Endothelial cell of umbilical vein (primary cell): ENCODE results near the gene PTCD3. TPM values are rescaled to one million over a fixed set of nuclear protein-coding genes. Genes with fewer than 3 reads are reported as not detected.

Experiments used
- Bru-seq: library from RNA; stranded (reverse); fragments of 400-500 nt; gene quantifications from one replicate; lab custom pipeline; 2021; lab: Mats Ljungman, UMichigan
- BruChase-seq, 2 experiments: library from RNA; stranded (reverse); fragments of 400-500 nt; gene quantifications; one replicate each; lab custom pipeline; 2021; lab: Mats Ljungman, UMichigan
- BruUV-seq: library from RNA; stranded (reverse); fragments of 400-500 nt; replicated peaks from 2 replicates; lab custom pipeline; 2021; lab: Mats Ljungman, UMichigan
- CTCF ChIA-PET: fragments of 300-600, 350-600 bp; sonication (Branson Sonifier 250); formaldehyde crosslinking; loops from one replicate; lab custom pipeline; 2021; ENCODE audit warnings: antibody characterized with exemption, inconsistent platforms; lab: Charles Lee
- POLR2A ChIA-PET: fragments of 300-600, 350-600 bp; sonication (Branson Sonifier 250); formaldehyde crosslinking; loops from one replicate; lab custom pipeline; 2021; ENCODE audit warnings: antibody characterized with exemption, inconsistent platforms; lab: Charles Lee
- DNase-seq: peaks from one replicate; pipeline ENCODE4 v3.0.0-alpha.2; 2011; ENCODE audit warnings: low read depth, low spot score
- FAIRE-seq: peaks from 2 replicates; lab custom pipeline; 2011; peaks lifted over from hg19 to GRCh38; lab: Jason Lieb, UNC
- H2AFZ ChIP-seq: 2 replicates; pipeline ENCODE4 v1.6.0; 2012; ENCODE audit warnings: low read depth, low read length, control low read depth, inconsistent platforms
- H3K27ac ChIP-seq: 2 replicates; pipeline ENCODE4 v1.5.1; 2011; ENCODE audit warnings: low read depth, mild to moderate bottlenecking, control low read depth, low read length, moderate library complexity; ENCODE audit not compliant: insufficient read depth
- H3K27me3 ChIP-seq, 2 experiments: 2 replicates each; pipeline versions ENCODE4 v1.6.0 to v1.6.1; 2011; ENCODE audit warnings: low read length in 2 of 2, mixed read lengths in 1 of 2; ENCODE audit not compliant: control insufficient read depth in 2 of 2, insufficient read depth in 2 of 2
- H3K36me3 ChIP-seq, 2 experiments: 2 replicates in 1 of 2; 3 replicates in 1 of 2; pipeline ENCODE4 v1.5.1; 2011; ENCODE audit warnings: low read length in 2 of 2, mild to moderate bottlenecking in 1 of 2, moderate library complexity in 1 of 2; ENCODE audit not compliant: control insufficient read depth in 2 of 2, insufficient read depth in 2 of 2; ENCODE audit errors: extremely low read depth in 1 of 2
- H3K4me1 ChIP-seq: 3 replicates; pipeline ENCODE4 v1.5.1; 2011; ENCODE audit warnings: mild to moderate bottlenecking, low read length; ENCODE audit not compliant: control insufficient read depth, insufficient read depth; ENCODE audit errors: extremely low read depth
- H3K4me2 ChIP-seq: 2 replicates; pipeline ENCODE4 v1.6.1; 2011; ENCODE audit warnings: low read length, control low read depth, mixed read lengths; ENCODE audit not compliant: insufficient read depth
- H3K4me3 ChIP-seq, 3 experiments: fragments of 200-600 bp in 1 of 3; sonication (generic), shearing (Covaris generic) in 1 of 3; replicated peaks in 1 of 3; 2 replicates each; pipeline ENCODE4 v1.5.1; 2011 to 2016; ENCODE audit warnings: control low read depth in 3 of 3, low read length in 3 of 3, mild to moderate bottlenecking in 2 of 3, inconsistent platforms in 1 of 3, low read depth in 1 of 3, moderate library complexity in 1 of 3; ENCODE audit not compliant: insufficient read depth in 1 of 3
- H3K79me2 ChIP-seq: 2 replicates; pipeline ENCODE4 v1.6.0; 2012; ENCODE audit warnings: low read length, inconsistent platforms; ENCODE audit not compliant: control insufficient read depth, insufficient read depth
- H3K9ac ChIP-seq: replicated peaks from 2 replicates; pipeline ENCODE3; 2011; ENCODE audit warnings: low read length, control low read depth; ENCODE audit not compliant: insufficient read depth; ENCODE audit errors: extremely low read depth
- H3K9me1 ChIP-seq: replicated peaks from 3 replicates; pipeline ENCODE4 v1.6.0; 2011; ENCODE audit warnings: mild to moderate bottlenecking, low read length; ENCODE audit not compliant: control insufficient read depth, insufficient read depth; ENCODE audit errors: extremely low read depth
- H3K9me3 ChIP-seq: replicated peaks from 2 replicates; pipeline ENCODE4 v1.5.1; 2012; ENCODE audit warnings: low read length, inconsistent platforms; ENCODE audit not compliant: control insufficient read depth, insufficient read depth
- H4K20me1 ChIP-seq: replicated peaks from 2 replicates; pipeline ENCODE3; 2011; ENCODE audit warnings: mild to moderate bottlenecking, low read length; ENCODE audit not compliant: control insufficient read depth, insufficient read depth; ENCODE audit errors: extremely low read depth
- CTCF ChIP-seq, 2 donors: IDR thresholded peaks; 1 replicate in 1 of 2; 2 replicates in 1 of 2; pipeline ENCODE4 v1.5.1; 2011; ENCODE audit warnings: low read length in 2 of 2, mild to moderate bottlenecking in 2 of 2, moderate library complexity in 2 of 2, control low read depth in 1 of 2, inconsistent platforms in 1 of 2, low read depth in 1 of 2; ENCODE audit not compliant: insufficient read depth in 1 of 2; ENCODE audit errors: extremely low read depth in 1 of 2
- EZH2 ChIP-seq: IDR thresholded peaks from 2 replicates; pipeline ENCODE4 v1.6.1; 2012; ENCODE audit warnings: borderline replicate concordance, low read depth, mild to moderate bottlenecking, moderate library complexity, low read length, inconsistent platforms; ENCODE audit not compliant: severe bottlenecking
- FOS ChIP-seq: IDR thresholded peaks from 2 replicates; pipeline ENCODE4 v1.6.1; 2011; ENCODE audit warnings: mild to moderate bottlenecking, low read length, moderate library complexity, borderline replicate concordance; ENCODE audit not compliant: insufficient read depth
- GATA2 ChIP-seq: IDR thresholded peaks from 2 replicates; pipeline ENCODE4 v1.7.0; 2011; ENCODE audit warnings: low read depth, mild to moderate bottlenecking, moderate library complexity, mixed read lengths, low read length; ENCODE audit not compliant: insufficient read length, insufficient read depth
- JUN ChIP-seq: IDR thresholded peaks from 2 replicates; pipeline ENCODE4 v1.6.1; 2011; ENCODE audit warnings: borderline replicate concordance, low read depth; ENCODE audit not compliant: insufficient read length, insufficient read depth
- MAX ChIP-seq: IDR thresholded peaks from 2 replicates; pipeline ENCODE4 v1.6.1; 2011; ENCODE audit not compliant: insufficient read depth, insufficient read length
- MYC ChIP-seq: IDR thresholded peaks from one replicate; pipeline ENCODE4 v1.6.1; 2011; ENCODE audit warnings: mild to moderate bottlenecking, low read depth, low read length
- POLR2A ChIP-seq: IDR thresholded peaks from 2 replicates; pipeline ENCODE4 v1.6.1; 2012; ENCODE audit warnings: low read depth, mild to moderate bottlenecking, control low read depth, low read length
- POLR2AphosphoS5 ChIP-seq: IDR thresholded peaks from 2 replicates; pipeline ENCODE4 v1.6.1; 2012; ENCODE audit warnings: low read depth, mild to moderate bottlenecking, control low read depth, low read length, moderate library complexity; ENCODE audit not compliant: insufficient read depth
- dilution Hi-C: fragments of 300-500 bp; cut with MboI; formaldehyde crosslinking; loops from one replicate; pipeline ENCODE4 v1.15.0; 2019; ENCODE audit warnings: low sequenced_read_pairs; ENCODE audit not compliant: extremely low pct_ligation_motif_present
- intact Hi-C: fragments of 100-400 bp; cut with micrococcal nuclease; formaldehyde crosslinking; loops from one replicate; pipeline ENCODE4 v1.10.0; 2022
- long read RNA-seq: library from polyadenylated mRNA; stranded (forward); transcript quantifications from one replicate; pipeline ENCODE4 v2.0.0, GENCODE V29; 2021
- polyA minus RNA-seq, 3 experiments: library from RNA; depleted of rRNA, polyadenylated mRNA; stranded (reverse); fragments of >200 nt; gene quantifications; 1 replicate in 1 of 3; 2 replicates in 2 of 3; pipeline ENCODE4 v1.2.3, GENCODE V29; 2011
- polyA plus RNA-seq, 4 experiments: library from polyadenylated mRNA; depleted of rRNA in 3 of 4; stranded (reverse) in 3 of 4; unstranded in 1 of 4; fragments of >200 nt; gene quantifications; 2 replicates each; pipeline versions ENCODE4 v1.2.1 to v1.2.3, GENCODE V29; 2011 to 2012; ENCODE audit warnings: missing spikeins in 1 of 4
- total RNA-seq: library from RNA; stranded (reverse); gene quantifications from 2 replicates; pipeline ENCODE4 v1.2.3, GENCODE V29; 2021

PTCD3 gene
- total RNA-seq (89.9 and 96.0 TPM in 2 replicates), polyA plus RNA-seq (30.4 and 69.5 TPM in 2 replicates), polyA minus RNA-seq (59.5 and 64.5 TPM in 2 replicates), Bru-seq, nascent RNA (percentile 91 among the genes with signal in this experiment), BruChase-seq, experiment 1, labeled RNA remaining after a 6-hour chase (percentile 85 among the genes with signal in this experiment), BruChase-seq, experiment 2, labeled RNA remaining after a 2-hour chase (percentile 96 among the genes with signal in this experiment)
- polyA plus RNA-seq (2011; cell fraction: cytosol; rRNA removed): 15.5 and 19.4 TPM in 2 replicates
- 262 and 305 TPM in 2 replicates for polyA plus RNA-seq (2011; cell fraction: nucleus; rRNA removed)
- 60.4 and 67.3 TPM in 2 replicates for polyA plus RNA-seq (2012)
- polyA minus RNA-seq (2011; cell fraction: cytosol; rRNA and poly(A)+ RNA removed): 51.6 TPM
- 151 and 290 TPM in 2 replicates for polyA minus RNA-seq (2011; cell fraction: nucleus; rRNA and poly(A)+ RNA removed)
- long read RNA-seq, full-length matches to known transcripts: 57 of 91 reads
- long read RNA-seq, partial matches to known transcripts: 11 of 91 reads
- long read RNA-seq, other reads (novel, unspliced or antisense): 23 of 91 reads

- peak; percentile 48 for TF ChIP-seq MYC
- no peak for TF ChIP-seq EZH2
- no peak for TF ChIP-seq FOS
- peak; percentile 91 for TF ChIP-seq POLR2A
- no peak for TF ChIP-seq CTCF (IDR thresholded peaks at IDR 0.05; ENCODE audit: extremely low read depth in 1 of 2, insufficient read depth in 1 of 2, low read depth in 1 of 2, low read length in 2 of 2)
- TF ChIP-seq GATA2: no peak
- TF ChIP-seq JUN: no peak
- TF ChIP-seq MAX: peak; percentile 72
- TF ChIP-seq POLR2AphosphoS5: peak; percentile 80
These were observed at the start of gene PTCD3 for GRCh38 chr2:86105969-86106945. PTCD3 (plus strand) TSS chr2:86106235; CDS start chr2:86106248, 13 bp downstream.

More at GRCh38 chr2:86105969-86106945, at the start of gene PTCD3:
- Histone ChIP-seq H3K4me1 (peaks cover 23% of the 10 kb centered on the region), H3K4me3 (peak within 1 kb of the TSS; percentile 36 to 84 (median 77)), H3K4me2 (peak within 1 kb of the TSS; percentile 91), H3K9me1 (no peaks in the 10 kb centered on the region), H3K27me3 (no peaks in the 10 kb centered on the region), H3K36me3 (peaks cover 5% of the 10 kb centered on the region in 2 experiments), H3K9ac (peak within 1 kb of the TSS; percentile 86), H3K27ac (peak within 1 kb of the TSS; percentile 78), H4K20me1 (no peaks in the 10 kb centered on the region), H3K9me3 (no peaks in the 10 kb centered on the region), H2AFZ (peak within 1 kb of the TSS; percentile 81), H3K79me2 (peaks cover 79% of the 10 kb centered on the region)
- ChIA-PET CTCF (interaction anchor here (1.0 to 1.9 kb wide), 5 partner anchors 8 to 457 kb away, joined by 3 to 10 read pairs (median 4); partner anchors contain the start of gene ST3GAL5), POLR2A (interaction anchor here (0.6 to 1.2 kb wide), 2 partner anchors 8 to 279 kb away, joined by 3 read pairs; no protein-coding TSS in a partner anchor)
- BruUV-seq: TSS peak; percentile 71
- dilution Hi-C loops (no loop called here), intact Hi-C loops (no loop called here)
- no peak for FAIRE-seq
- peak; percentile 97 for DNase-seq
